Adrenal gland (tissue), 5 donors: ENCODE data around the gene KMT2D.

Source experiments
- POLR2A ChIP-seq, 2 donors: fragments of 450-650 bp; IDR thresholded peaks; one replicate each; pipeline ENCODE4 v1.6.1; 2017; ENCODE audit warnings: antibody characterized with exemption in 2 of 2, mild to moderate bottlenecking in 2 of 2, moderate library complexity in 1 of 2
- TF ChIP-seq, protein P1 (sequence below), 6 experiments: fragments of 450-650 bp in 4 of 6; fragments of 200-600 bp in 2 of 6; sonication (generic) in 1 of 6; IDR thresholded peaks; 1 replicate in 5 of 6; 2 replicates in 1 of 6; pipeline versions ENCODE4 v1.5.1 to v1.8.0; 2016 to 2021; ENCODE audit warnings: antibody characterized with exemption in 6 of 6, mild to moderate bottlenecking in 2 of 6, moderate library complexity in 1 of 6
- donor health status: DM: no; HTN: no; CAD: no.

DNA sequence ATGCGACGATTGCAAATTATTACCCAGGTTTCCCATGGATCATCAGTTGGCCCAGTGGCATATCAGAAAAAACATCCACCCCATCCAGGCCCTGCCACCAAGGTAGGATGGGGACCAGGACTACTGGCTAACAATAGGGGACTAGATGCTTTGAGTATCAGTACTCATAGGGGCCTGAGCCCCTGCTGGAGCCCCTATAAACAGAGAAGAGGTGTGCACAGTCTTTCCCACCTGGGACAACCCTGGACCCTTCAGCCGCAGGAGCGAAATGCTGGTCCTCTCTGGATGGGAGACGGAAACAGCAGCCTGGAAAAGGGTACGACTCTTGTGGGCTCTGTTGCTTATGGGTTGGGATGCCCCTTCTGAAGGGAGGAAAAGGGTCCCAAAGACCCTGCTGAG lies 28.3 kb upstream of the KMT2D start:
- TF ChIP-seq, protein P1, sequence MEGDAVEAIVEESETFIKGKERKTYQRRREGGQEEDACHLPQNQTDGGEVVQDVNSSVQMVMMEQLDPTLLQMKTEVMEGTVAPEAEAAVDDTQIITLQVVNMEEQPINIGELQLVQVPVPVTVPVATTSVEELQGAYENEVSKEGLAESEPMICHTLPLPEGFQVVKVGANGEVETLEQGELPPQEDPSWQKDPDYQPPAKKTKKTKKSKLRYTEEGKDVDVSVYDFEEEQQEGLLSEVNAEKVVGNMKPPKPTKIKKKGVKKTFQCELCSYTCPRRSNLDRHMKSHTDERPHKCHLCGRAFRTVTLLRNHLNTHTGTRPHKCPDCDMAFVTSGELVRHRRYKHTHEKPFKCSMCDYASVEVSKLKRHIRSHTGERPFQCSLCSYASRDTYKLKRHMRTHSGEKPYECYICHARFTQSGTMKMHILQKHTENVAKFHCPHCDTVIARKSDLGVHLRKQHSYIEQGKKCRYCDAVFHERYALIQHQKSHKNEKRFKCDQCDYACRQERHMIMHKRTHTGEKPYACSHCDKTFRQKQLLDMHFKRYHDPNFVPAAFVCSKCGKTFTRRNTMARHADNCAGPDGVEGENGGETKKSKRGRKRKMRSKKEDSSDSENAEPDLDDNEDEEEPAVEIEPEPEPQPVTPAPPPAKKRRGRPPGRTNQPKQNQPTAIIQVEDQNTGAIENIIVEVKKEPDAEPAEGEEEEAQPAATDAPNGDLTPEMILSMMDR (IDR thresholded peaks at IDR 0.05): no peak
- no peak for TF ChIP-seq POLR2A (IDR thresholded peaks at IDR 0.05)
